AG09309 (cell line): Measurements from ENCODE around the gene PLD1.

Source experiments
- DNase-seq: peaks from one replicate; pipeline ENCODE4 v3.0.0-alpha.2; 2010; ENCODE audit warnings: low read depth
- H3K4me3 ChIP-seq: 2 replicates; pipeline ENCODE4 v1.5.1; 2011; ENCODE audit warnings: mild to moderate bottlenecking, low read depth, low read length, moderate library complexity; ENCODE audit not compliant: control insufficient read depth
- CTCF ChIP-seq: IDR thresholded peaks from 2 replicates; pipeline ENCODE4 v1.5.1; 2011; ENCODE audit warnings: mild to moderate bottlenecking, low read depth, low read length, inconsistent platforms; ENCODE audit not compliant: insufficient read depth, control insufficient read depth; ENCODE audit errors: missing control alignments

The PLD1 gene

DNA sequence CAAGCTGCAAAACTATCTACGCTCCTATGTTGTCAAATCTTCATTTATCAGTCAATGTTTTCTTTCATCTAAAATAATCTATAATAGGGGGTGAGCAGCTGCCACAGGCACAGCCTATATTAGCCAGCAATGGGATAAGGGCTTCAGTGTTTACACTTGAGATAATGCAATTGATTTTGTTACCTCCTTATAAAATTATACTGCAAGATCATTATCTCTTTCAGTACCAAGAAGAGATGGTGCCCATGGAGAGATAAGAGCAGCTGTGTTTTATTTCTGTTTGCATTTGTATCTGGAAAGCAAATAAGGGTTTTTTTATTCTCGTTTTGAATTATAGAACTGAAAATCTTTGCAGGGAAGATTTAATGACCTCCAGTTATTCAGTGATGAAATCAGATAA lies 68.9 kb downstream of the PLD1 start:
- H3K4me3 ChIP-seq = no peak overlapping the region
- no peak for TF ChIP-seq CTCF
- no peak for DNase-seq

DNA sequence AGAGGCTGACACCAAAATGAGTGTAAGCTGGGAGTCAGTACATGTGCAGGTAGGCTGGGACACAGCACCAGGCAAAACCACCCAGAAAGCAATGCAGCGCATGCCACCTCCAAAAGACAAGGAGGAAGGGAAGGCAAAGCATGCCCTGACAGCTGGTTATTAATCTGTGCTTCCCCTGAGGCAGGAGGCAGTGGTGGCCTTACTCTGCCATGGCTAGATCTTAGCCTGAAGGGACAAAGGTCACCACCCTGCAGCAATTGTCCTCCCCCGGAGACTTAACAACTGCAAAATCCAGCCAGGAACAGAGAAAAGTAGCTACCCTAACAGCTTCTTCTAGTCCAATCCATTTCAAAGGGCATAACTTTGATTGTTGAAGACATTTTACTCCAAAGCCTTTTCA lies 73.7 kb downstream of the PLD1 start:
- no peak for DNase-seq
- TF ChIP-seq CTCF = no peak
- no peak overlapping the region for H3K4me3 ChIP-seq

DNA sequence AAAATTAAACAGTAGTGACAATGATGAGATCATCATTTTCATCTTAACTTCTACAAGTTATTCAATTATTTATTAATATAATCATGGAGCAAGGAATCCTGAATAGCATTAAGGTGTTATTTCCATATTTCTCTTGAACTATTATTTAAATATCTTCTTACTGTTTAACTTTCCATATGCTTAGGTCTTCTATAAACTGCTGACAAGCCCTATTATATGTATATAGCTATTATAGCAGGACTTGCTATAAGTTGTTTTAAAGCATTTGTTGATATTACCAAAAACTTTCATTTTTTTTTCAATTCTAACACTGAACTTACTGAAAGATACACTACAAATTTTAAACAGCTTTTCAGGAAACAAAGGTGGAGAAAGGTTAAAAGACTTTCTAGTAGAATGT lies 76.7 kb downstream of the PLD1 start:
- H3K4me3 ChIP-seq = no peak overlapping the region
- no peak for TF ChIP-seq CTCF
- no peak for DNase-seq

DNA sequence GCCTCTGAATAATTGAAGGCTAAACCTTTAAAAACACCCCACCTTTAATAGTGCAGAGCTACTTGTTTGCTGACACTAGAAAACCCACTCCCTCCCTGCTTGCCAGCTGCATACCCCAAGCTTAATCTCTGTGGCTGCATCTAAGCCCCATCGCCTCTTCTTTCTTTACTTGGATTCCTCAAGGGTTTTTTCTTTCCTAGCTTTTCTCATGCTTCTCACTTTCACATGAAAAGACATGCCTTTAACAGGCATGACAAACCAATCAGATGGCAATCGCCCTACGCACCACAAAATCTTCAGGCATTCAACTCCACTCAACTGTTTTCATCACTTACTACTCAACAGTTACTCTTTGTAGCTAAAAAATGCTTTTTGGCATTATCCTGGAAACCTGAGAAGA lies 77.5 kb downstream of the PLD1 start:
- DNase-seq = no peak
- no peak for TF ChIP-seq CTCF
- H3K4me3 ChIP-seq = no peak overlapping the region

DNA sequence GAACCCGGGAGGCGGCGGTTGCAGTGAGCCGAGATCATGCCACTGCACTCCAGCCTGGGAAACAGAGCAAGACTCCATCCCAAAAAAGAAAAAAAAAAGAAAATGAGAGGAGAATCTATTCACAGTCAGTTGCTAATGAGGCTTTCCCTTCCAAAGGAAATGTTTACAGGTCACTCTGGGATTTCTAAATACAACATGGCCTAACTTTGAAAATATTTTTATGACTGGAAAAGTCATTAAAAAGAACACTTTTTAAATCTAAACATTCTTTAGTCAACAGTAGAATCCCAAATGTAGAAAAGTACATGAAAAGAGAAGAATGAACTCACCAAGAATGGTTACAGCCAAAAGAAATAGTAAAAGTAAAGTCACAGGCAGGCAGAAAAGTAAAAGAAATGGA lies 78.6 kb downstream of the PLD1 start:
- no peak for DNase-seq
- TF ChIP-seq CTCF = no peak
- H3K4me3 ChIP-seq = no peak overlapping the region

- TF ChIP-seq CTCF = no peak
- H3K4me3 ChIP-seq = no peak overlapping the region
- no peak for DNase-seq
Observed at GRCh38 chr3:171729452-171730334, 80.6 kb downstream of the PLD1 start.
